GM18858 (cell line): ENCODE measurements around the gene HOXA2.
A peak's percentile ranks its signal among the peaks of the same experiment; 100 is the strongest.

Source experiments
- ATAC-seq: cut with Tn5 transposase; IDR thresholded peaks from one replicate; pipeline ENCODE4 v1.9.1; 2021; ENCODE audit not compliant: unreplicated experiment

HOXA2 gene

GRCh38 chr7:27100694-27101170 is 1.8 kb downstream of the HOXA2 start:
- no peak for ATAC-seq

- no peak for ATAC-seq
Measured at GRCh38 chr7:27099453-27100370, 2.8 kb downstream of the HOXA2 start.

GRCh38 chr7:27098578-27099451 is 3.7 kb downstream of the HOXA2 start:
- no peak for ATAC-seq

DNA sequence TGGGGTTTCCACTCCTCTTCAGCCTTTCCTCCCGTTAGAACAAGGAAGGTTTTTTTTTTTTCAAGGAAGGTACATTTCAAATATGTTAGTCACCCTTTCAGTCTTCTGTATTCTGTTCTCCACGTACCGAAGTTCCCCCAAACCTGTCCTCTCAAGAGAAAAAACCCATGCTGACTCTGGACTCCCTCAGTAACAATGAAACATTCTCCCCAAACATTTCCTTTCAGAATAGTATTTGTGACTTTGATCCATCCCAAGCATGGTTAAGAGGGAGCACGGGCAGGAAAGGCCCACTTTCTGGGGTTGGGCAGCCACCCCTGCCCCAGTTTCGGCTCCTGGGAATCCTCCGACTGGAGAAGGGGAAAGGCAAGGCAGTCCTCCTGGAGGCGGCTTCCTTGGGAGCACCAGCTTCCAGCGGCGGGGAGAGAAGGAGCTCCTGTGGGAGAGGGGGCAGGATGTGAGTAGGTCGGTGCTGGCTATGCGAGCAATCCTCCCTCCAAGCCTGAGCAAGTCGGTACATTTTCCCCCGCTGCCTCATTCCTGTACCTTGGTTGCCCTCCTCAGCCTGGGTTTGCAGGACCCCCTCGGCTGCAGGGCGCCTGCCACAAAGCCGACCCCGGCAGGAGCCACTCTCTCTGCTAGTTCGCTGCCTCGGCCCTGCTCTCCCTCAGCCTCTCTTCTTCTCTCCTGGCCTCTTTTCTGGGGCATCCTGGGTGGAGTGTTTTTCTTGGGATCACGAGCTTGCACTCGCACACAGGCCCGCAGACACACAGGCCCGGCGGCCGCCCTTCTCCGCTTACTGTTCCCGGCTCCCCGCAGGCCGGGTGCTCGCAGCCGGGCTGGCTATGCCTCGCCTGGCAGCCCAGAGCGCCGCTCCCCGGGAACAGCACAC is 4.6 kb downstream of the HOXA2 start:
- no peak for ATAC-seq

DNA sequence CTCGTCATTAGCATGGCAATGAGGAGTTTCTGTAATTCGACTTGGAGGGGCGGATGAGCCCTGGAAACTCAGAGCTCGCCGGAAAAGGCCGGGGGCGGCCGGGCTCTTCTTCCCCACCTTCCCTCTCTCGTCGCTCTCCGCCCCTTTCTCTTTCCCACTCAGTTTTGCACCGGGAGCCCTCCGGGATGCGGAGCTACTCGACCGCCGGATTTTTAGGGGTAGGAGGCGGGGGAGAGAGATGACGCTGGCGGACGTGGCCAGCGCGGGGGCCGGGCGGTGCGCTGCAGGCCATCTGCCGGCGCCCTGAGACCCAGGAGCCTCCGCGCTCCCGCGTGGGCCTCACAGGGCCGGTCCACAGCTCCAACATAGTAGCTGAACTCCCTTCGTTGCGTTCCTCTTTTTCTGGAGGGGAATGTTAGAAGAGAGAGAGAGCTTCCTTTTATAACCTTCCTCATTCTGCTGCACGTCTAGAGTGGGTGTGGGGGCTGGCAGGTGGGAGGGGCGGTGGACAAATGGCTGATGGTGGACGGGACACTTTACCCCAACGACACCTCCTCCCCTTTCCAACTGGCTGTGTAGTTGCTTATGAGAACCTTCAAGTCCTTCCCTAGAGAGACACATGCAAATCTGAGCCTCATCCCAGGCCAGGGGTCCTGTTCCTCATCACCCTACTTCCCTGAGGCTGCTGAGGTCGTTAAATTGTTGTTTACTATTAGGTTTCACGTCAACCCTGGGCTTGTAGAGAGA is 5.5 kb downstream of the HOXA2 start:
- no peak for ATAC-seq

DNA sequence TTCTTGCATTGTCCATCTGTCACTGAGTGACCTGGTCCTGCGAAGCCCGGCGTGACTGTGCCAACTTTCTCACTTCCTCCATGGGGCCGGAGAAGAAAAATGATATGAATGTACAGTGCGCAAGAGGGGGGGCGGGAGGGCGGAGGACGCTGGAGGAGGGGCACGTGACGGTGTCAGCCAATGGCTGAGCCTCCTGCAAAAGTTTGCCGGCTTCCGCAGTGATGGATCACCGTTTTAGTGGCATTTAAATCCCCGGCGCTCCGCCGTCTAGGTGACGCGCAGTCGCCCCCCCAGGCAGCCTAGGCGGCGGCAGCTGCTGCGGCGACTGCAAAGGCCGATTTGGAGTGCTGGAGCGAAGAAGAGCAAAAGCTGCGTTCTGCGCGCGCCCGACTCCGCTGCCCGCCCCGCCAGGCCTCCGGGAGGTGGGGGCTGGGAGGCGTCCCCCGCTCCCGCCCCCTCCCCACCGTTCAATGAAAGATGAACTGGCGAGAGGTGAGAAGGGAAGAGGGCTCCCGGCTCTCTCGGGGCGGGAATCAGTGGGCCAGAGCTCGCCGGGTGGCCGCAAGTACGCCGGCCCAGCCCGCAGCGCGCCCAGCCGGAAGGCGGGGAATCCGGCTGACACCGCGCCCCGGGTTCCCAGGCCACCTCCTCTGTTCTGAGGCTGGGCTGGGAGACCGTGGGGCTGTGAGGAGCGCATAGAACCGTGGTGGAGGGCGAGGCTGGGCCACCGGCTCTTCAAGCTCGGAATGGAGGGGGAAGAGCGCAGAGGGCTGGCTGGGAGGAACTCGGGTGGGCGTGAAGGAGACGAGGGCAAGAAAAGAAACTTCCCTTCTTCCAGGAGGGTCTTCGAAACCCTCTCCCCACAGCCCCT is 6.4 kb downstream of the HOXA2 start, which contains the start of gene HOXA1:
Gene HOXA1 (minus strand): TSS at position 104 of the 871 bp plus-strand sequence. CDS start 88 bp downstream, at position 16.
- peak; percentile 86 for ATAC-seq

DNA sequence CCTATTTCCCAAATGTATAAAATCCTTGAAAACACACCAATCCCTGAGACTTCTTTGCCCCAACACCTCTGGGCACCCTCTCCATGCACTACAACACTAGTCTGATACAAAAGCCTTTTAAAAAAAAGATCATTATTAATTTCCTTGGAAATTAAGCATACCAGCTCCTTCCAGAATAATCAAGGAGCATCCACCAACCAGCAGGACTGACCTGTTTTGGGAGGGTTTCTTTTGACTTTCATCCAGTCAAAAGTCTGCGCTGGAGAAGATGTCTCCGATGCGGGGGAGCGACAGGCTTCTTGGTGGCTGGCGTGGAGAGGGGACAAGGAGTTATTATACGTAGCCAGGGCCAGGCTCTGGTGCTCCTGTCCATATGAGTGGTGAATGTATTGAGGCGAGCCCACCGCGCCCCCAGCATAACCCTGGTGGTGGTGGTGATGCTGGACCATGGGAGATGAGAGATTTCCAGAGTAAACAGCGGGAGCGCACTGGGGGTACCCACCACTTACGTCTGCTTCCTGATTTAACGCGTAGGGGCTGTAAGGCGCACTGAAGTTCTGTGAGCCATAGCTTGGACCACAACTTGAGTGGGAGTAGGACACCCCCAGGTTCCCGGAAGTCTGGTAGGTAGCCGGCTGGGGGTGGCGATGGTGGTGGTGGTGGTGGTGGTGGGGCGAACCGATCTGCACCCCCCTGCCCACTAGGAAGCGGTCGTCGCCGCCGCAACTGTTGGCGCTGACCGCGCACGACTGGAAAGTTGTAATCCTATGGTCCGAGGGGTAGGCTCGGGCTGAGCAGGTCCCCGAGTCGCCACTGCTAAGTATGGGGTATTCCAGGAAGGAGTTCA is 7.2 kb downstream of the HOXA2 start:
- no peak for ATAC-seq

GRCh38 chr7:27094304-27095049 is 8.0 kb downstream of the HOXA2 start:
- no peak for ATAC-seq

- ATAC-seq, result no peak
Measured at GRCh38 chr7:27093184-27093895, 9.1 kb downstream of the HOXA2 start.

GRCh38 chr7:27092819-27093110 is 9.7 kb downstream of the HOXA2 start:
- ATAC-seq, result no peak

DNA sequence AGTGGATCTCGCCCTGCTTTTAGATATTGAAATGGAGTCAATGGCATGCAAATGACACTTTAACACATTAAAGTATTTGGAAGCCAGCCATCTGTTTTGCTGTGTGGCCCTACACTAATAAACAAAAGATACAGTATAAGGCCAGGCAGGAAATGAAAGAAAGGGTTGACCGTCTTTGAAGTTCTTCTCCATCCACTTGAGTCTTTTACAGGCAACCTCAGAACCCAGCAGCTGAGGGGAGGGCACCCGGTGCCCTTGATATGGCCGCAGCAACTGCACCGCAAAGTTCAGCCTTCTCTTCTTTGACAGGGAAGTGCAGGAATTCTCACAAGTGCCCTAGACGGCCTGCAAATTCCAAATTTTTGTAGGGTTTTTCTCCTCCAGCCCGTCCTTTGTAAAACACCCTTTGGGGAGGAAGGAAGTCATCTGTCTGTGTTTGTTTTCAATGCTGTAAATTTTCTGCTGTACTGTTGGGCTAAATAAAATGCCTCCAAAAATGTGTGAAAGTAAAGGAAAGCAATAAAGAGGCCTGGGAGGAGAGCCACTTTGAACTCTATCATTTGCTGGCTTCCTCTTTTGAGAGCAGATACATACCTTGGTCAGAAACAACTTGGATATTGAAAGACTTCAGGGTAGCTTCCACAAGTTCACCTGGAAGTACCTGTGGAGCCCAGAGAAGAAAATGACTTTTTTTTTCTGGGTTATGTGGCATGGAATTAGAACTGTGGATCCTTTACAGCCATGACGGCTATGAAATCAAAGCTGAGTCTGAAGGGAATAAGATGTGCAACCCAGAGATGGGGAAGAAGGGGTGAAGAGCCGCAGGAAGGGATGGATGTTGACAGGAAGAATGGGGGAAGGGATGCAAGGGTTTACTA is 10.3 kb downstream of the HOXA2 start:
- ATAC-seq, result no peak

DNA sequence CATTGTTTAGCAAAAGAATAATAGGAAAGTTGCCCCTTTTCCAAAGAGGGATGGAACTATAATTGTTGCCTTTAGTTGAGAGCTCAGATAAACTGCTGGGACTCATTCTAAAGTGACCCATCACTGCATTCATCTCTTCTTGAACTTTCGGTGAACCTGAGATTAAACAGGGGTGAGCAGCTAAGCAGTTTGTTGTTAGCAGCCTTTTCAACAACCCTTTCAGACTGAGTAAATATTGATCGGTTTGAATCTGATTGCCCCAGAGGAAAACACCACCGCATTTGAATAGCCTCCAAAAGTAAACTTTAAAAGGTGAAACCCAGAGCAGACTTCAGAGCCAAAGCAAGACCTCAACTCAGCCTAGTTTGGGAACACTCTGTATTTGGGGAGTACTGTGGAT is 11.4 kb downstream of the HOXA2 start:
- no peak for ATAC-seq

DNA sequence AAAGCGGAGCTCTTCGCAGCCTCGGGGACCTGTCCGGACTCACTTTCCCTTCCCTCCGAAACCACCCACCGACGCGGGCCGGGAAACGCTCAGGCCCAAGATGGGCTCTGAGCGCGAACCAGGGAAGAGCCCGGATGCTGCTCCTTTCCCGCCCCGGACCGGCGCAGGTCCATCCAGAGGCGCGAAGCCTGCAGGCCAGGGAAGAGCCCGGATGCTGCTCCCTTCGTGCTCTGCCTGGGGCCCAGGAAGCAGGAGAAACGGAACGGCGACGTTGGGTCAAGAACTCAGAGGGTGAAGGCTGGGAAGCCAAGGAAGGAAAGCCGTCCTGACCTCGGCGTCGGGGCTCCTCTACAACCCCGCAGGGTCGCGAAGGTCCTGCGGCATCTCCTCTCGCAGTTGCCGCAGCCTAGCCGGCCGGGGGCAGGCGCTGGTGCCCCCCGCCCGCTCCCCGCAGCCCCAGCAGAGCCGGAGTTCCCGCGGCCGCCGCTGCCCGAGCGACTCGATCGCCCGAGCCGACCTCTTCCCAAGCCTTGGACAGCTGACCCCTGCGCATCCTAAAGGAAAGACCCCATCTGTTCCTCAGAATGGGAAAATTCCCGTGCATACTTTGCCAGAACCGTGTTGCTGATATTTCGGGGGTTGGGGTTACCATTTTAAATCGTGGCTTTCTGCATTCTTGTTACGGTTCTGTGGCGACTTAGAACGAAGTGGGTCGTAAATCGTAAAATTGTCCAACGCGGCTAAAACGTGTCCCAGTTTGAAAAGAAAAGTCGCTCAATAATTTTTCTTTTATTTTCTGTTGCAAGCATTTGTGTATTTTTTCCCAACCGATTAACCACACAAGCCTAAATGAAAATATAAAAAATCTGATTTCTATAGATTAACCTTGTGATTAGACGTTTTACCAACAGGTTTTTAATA is 14.2 kb downstream of the HOXA2 start:
- ATAC-seq, result no peak

- ATAC-seq, result no peak
Measured at GRCh38 chr7:27083646-27084045, 18.8 kb downstream of the HOXA2 start.

GRCh38 chr7:27082171-27082570 is 20.3 kb downstream of the HOXA2 start:
- ATAC-seq, result no peak
